ENCODE measurements around the gene KRTAP10-11. TPM values are rescaled to one million over a fixed set of nuclear protein-coding genes. Genes with fewer than 3 reads are reported as not detected.

Gene KRTAP10-11
- total RNA-seq, 1 donor from 2014 or later = not detected

- peak; percentile 60 for DNase-seq (ENCODE audit: extremely low spot score, unreplicated experiment)
- peaks cover 7% of the 10 kb centered on the region for H3K27me3 Mint-ChIP-seq
Observed at GRCh38 chr21:44650265-44650972, 4.2 kb downstream of the KRTAP10-11 start.

GRCh38 chr21:44650973-44651675 is 4.9 kb downstream of the KRTAP10-11 start:
- peaks cover 4% of the 10 kb centered on the region for H3K4me1 Mint-ChIP-seq (ENCODE audit: unreplicated experiment)
- H3K4me3 Mint-ChIP-seq = no peak overlapping the region
- TF ChIP-seq CTCF (conservative IDR thresholded peaks at IDR 0.05) = no peak
- peaks cover 2% of the 10 kb centered on the region for H3K9me3 Mint-ChIP-seq
- H3K27ac Mint-ChIP-seq = no peak overlapping the region
- H3K27me3 Mint-ChIP-seq = peaks cover 7% of the 10 kb centered on the region
- H3K36me3 Mint-ChIP-seq = no peaks in the 10 kb centered on the region
- DNase-seq (ENCODE audit: extremely low spot score, unreplicated experiment) = peak; percentile 39

More at GRCh38 chr21:44650265-44650972, 4.2 kb downstream of the KRTAP10-11 start:
- no peak overlapping the region for H3K27ac Mint-ChIP-seq
- no peak overlapping the region for H3K4me3 Mint-ChIP-seq
- H3K36me3 Mint-ChIP-seq = no peaks in the 10 kb centered on the region
- peaks cover 4% of the 10 kb centered on the region for H3K4me1 Mint-ChIP-seq (ENCODE audit: unreplicated experiment)
- no peak for TF ChIP-seq CTCF (conservative IDR thresholded peaks at IDR 0.05)
- H3K9me3 Mint-ChIP-seq = no peaks in the 10 kb centered on the region

- TF ChIP-seq CTCF (conservative IDR thresholded peaks at IDR 0.05) = no peak
- DNase-seq (ENCODE audit: extremely low spot score, unreplicated experiment) = peak; percentile 48
- H3K36me3 Mint-ChIP-seq = no peaks in the 10 kb centered on the region
- H3K27ac Mint-ChIP-seq = no peak overlapping the region
- peaks cover 13% of the 10 kb centered on the region for H3K9me3 Mint-ChIP-seq
- H3K4me1 Mint-ChIP-seq (ENCODE audit: unreplicated experiment) = no peaks in the 10 kb centered on the region
- no peak overlapping the region for H3K4me3 Mint-ChIP-seq
- no peaks in the 10 kb centered on the region for H3K27me3 Mint-ChIP-seq
Observed at GRCh38 chr21:44653123-44653522, 6.9 kb downstream of the KRTAP10-11 start.

- TF ChIP-seq CTCF (conservative IDR thresholded peaks at IDR 0.05) = no peak
- Mint-ChIP-seq H3K4me1 (ENCODE audit: unreplicated experiment) (no peaks in the 10 kb centered on the region), H3K9me3 (peaks cover 13% of the 10 kb centered on the region), H3K27me3 (no peaks in the 10 kb centered on the region), H3K4me3 (no peak overlapping the region), H3K27ac (no peak overlapping the region), H3K36me3 (no peaks in the 10 kb centered on the region)
- peak; percentile 61 for DNase-seq (ENCODE audit: extremely low spot score, unreplicated experiment)
Observed at GRCh38 chr21:44653656-44654575, 7.7 kb downstream of the KRTAP10-11 start.

GRCh38 chr21:44654576-44655175 is 8.5 kb downstream of the KRTAP10-11 start, which contains the start of gene KRTAP12-4:
TSS of gene KRTAP12-4 (minus strand) at chr21:44654659. CDS start at chr21:44654614, 45 bp downstream.
- peaks cover 13% of the 10 kb centered on the region for H3K9me3 Mint-ChIP-seq
- H3K27me3 Mint-ChIP-seq = no peaks in the 10 kb centered on the region
- DNase-seq (ENCODE audit: extremely low spot score, unreplicated experiment) = peak; percentile 50
- H3K4me1 Mint-ChIP-seq (ENCODE audit: unreplicated experiment) = no peaks in the 10 kb centered on the region
- H3K36me3 Mint-ChIP-seq = no peaks in the 10 kb centered on the region
- H3K4me3 Mint-ChIP-seq = no peak within 1 kb of the TSS
- no peak within 1 kb of the TSS for H3K27ac Mint-ChIP-seq
- TF ChIP-seq CTCF (conservative IDR thresholded peaks at IDR 0.05) = no peak

Data from type B pancreatic cell (in vitro differentiated cells).